Upper lobe of right lung (tissue), 1 donor: Measurements from ENCODE around the gene SLC16A8. TPM values are rescaled to one million over a fixed set of nuclear protein-coding genes. Genes with fewer than 3 reads are reported as not detected.
A peak's percentile ranks its signal among the peaks of the same experiment; 100 is the strongest.
"Not testable (repeated sequence)": the region's sequence is repeated elsewhere in the genome, so short reads cannot be mapped to it uniquely, and the experiment has no call there.

ENCODE experiments used
- ATAC-seq: fragments of 200-7000 bp; cut with Tn5 transposase; one replicate; pipeline ENCODE4 v1.9.1; 2020; ENCODE audit warnings: mild to moderate bottlenecking, moderate library complexity
- DNase-seq: peaks from one replicate; pipeline ENCODE4 v3.0.0-alpha.2; 2020
- H3K27ac ChIP-seq: fragments of 200-600 bp; one replicate; pipeline ENCODE4 v1.8.0; 2022
- H3K27me3 ChIP-seq: fragments of 200-600 bp; one replicate; pipeline ENCODE4 v1.8.0; 2022; ENCODE audit warnings: mild to moderate bottlenecking
- H3K36me3 ChIP-seq: fragments of 200-600 bp; one replicate; pipeline ENCODE4 v1.8.0; 2022
- H3K4me1 ChIP-seq: fragments of 200-600 bp; one replicate; pipeline ENCODE4 v1.8.0; 2022
- H3K4me3 ChIP-seq: fragments of 200-600 bp; one replicate; pipeline ENCODE4 v1.8.0; 2022; ENCODE audit warnings: mild to moderate bottlenecking
- H3K9me3 ChIP-seq: fragments of 200-600 bp; one replicate; pipeline ENCODE4 v1.8.0; 2022
- intact Hi-C: fragments of 100-400 bp; cut with DNase I; formaldehyde crosslinking; loops from one replicate; pipeline ENCODE4 v1.11.0; 2022
- total RNA-seq: library from RNA; stranded (reverse); fragmentation: NEBNext Ultra II Directional; extraction: Animal tissue kit (Norgen Biotek cat#: 25700); gene quantifications from one replicate; pipeline ENCODE4 v1.2.1, GENCODE V29; 2021
- TF ChIP-seq, protein P1 (sequence below): fragments of 200-600 bp; IDR thresholded peaks from one replicate; pipeline ENCODE4 v1.8.0; 2022; ENCODE audit warnings: antibody characterized with exemption
- donor health status: DM: no; HTN: yes; CAD: no; lungs with severe emphysema.

Gene SLC16A8
- total RNA-seq, 1 donor from 2014 or later: not detected

GRCh38 chr22:38081941-38082828 is 1.8 kb downstream of the SLC16A8 start:
- peaks cover 20% of the 10 kb centered on the region for H3K4me1 ChIP-seq
- H3K36me3 ChIP-seq: no peaks in the 10 kb centered on the region
- intact Hi-C loops: no loop called here
- DNase-seq: no peak
- H3K27me3 ChIP-seq: peaks cover 28% of the 10 kb centered on the region
- no peak overlapping the region for H3K4me3 ChIP-seq
- H3K27ac ChIP-seq: no peak overlapping the region
- TF ChIP-seq, protein P1, sequence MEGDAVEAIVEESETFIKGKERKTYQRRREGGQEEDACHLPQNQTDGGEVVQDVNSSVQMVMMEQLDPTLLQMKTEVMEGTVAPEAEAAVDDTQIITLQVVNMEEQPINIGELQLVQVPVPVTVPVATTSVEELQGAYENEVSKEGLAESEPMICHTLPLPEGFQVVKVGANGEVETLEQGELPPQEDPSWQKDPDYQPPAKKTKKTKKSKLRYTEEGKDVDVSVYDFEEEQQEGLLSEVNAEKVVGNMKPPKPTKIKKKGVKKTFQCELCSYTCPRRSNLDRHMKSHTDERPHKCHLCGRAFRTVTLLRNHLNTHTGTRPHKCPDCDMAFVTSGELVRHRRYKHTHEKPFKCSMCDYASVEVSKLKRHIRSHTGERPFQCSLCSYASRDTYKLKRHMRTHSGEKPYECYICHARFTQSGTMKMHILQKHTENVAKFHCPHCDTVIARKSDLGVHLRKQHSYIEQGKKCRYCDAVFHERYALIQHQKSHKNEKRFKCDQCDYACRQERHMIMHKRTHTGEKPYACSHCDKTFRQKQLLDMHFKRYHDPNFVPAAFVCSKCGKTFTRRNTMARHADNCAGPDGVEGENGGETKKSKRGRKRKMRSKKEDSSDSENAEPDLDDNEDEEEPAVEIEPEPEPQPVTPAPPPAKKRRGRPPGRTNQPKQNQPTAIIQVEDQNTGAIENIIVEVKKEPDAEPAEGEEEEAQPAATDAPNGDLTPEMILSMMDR: no peak
- no peaks in the 10 kb centered on the region for H3K9me3 ChIP-seq
- ATAC-seq: peak; percentile 33

GRCh38 chr22:38081636-38081940 is 2.4 kb downstream of the SLC16A8 start:
- peak overlapping the region; percentile 8 for H3K4me3 ChIP-seq
- peaks cover 20% of the 10 kb centered on the region for H3K4me1 ChIP-seq
- H3K27ac ChIP-seq: no peak overlapping the region
- no peaks in the 10 kb centered on the region for H3K36me3 ChIP-seq
- H3K9me3 ChIP-seq: no peaks in the 10 kb centered on the region
- ATAC-seq (no peak), DNase-seq (no peak)
- TF ChIP-seq, protein P1: no peak
- intact Hi-C loops: no loop called here
- peaks cover 28% of the 10 kb centered on the region for H3K27me3 ChIP-seq

DNA sequence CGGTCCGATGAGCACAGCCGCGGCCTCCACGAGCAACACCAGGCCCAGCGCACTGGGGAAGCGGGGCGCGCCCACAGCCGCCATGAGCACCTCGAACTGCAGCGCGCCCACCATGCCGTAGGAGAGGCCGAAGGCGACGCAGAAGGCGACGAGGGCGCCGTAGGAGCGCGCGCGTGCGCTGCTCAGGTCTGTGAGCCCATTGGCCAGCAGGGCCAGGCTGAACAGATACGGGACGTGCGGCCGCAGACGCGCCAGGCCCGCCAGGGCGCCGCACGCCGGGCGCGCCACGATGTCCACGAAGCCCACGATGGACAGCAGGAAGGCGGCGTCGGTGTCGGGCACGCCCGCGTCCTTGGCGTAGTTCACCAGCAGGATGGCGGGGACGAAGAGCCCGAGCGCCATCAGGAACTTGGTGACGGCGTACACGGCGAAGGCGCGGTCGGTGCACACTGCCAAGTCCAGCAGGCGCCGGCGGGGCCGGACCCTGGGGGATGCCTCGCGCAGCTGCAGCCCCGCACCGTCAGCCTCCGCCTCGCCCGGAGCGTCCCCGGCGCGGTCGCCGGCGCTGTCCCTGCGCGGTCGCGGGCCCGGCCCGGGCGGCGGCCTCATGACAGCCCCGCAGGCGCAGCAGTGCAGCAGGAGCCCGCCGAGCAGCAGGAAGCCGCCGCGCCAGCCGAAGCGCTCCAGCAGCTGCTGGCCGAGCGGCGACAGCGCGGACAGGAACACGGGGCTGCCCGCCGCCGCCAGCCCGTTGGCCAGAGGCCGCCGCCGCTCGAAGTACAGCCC is 2.9 kb downstream of the SLC16A8 start:
- Histone ChIP-seq H3K27ac (no peak overlapping the region), H3K9me3 (no peaks in the 10 kb centered on the region), H3K4me1 (peaks cover 20% of the 10 kb centered on the region), H3K27me3 (peaks cover 28% of the 10 kb centered on the region), H3K36me3 (no peaks in the 10 kb centered on the region), H3K4me3 (peak overlapping the region; percentile 35)
- DNase-seq: no peak
- ATAC-seq: peak; percentile 44
- TF ChIP-seq, protein P1: no peak
- intact Hi-C loops: no loop called here

DNA sequence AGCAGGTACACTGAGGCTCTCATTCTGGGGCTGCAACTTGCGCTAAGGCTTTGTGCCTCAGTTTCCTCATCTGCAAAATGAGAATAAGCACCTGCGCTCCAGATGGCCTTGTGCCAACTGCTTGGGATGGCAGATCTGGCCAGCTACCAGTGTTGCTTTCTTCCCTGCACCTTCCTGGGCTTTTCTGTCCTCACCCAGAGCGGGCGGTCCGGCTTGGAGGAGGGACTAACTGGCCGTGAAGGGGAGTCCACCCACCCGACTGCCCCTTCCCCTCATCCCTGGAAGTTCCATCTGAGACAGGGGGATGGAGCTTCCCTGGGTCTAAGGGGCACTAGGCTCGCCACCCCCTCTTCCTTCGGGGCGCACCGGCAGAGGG is 3.5 kb downstream of the SLC16A8 start:
- Histone ChIP-seq H3K27me3 (peaks cover 28% of the 10 kb centered on the region), H3K4me1 (peaks cover 20% of the 10 kb centered on the region), H3K4me3 (peak overlapping the region; percentile 35), H3K27ac (no peak overlapping the region), H3K36me3 (no peaks in the 10 kb centered on the region), H3K9me3 (no peaks in the 10 kb centered on the region)
- DNase-seq: no peak
- intact Hi-C loops: no loop called here
- TF ChIP-seq, protein P1: no peak
- no peak for ATAC-seq

- ATAC-seq (no peak), DNase-seq (no peak)
- Histone ChIP-seq H3K27ac (no peak overlapping the region), H3K36me3 (peaks cover 4% of the 10 kb centered on the region), H3K4me1 (peaks cover 20% of the 10 kb centered on the region), H3K4me3 (no peak overlapping the region), H3K9me3 (no peaks in the 10 kb centered on the region), H3K27me3 (peaks cover 28% of the 10 kb centered on the region)
- intact Hi-C loops: no loop called here
- TF ChIP-seq, protein P1: no peak
Measured at GRCh38 chr22:38079804-38080203, 4.2 kb downstream of the SLC16A8 start.

DNA sequence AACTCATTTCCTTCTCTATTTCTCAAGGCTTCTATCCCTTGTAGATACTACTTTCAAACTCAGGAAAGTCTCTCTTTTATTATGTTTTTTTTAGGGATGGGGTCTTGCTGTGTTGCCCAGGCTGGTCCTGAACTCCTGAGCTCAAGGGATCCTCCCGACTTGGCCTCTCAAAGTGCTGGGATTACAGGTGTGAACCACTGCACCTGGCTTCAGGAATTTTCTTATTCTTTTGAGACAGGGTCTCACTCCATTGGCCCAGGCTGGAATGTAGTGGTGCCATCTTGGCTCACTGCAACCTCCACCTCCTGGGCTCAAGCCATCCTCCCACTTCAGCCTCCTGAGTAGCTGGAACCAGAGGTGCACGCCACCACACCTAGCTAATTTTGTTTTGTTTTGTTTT is 4.8 kb downstream of the SLC16A8 start:
- not testable (repeated sequence) for H3K27ac ChIP-seq, H3K4me3 ChIP-seq

More for the DNA sequence above, 4.8 kb downstream of the SLC16A8 start:
- DNase-seq, intact Hi-C loops, H3K36me3 ChIP-seq, ATAC-seq, H3K9me3 ChIP-seq: not testable (repeated sequence)
- Histone ChIP-seq H3K27me3 (peaks cover 28% of the 10 kb centered on the region), H3K4me1 (peaks cover 20% of the 10 kb centered on the region)
